H1 (cell line): ENCODE measurements around the gene GNG7. TPM values are rescaled to one million over a fixed set of nuclear protein-coding genes. Genes with fewer than 3 reads are reported as not detected.

Experiments
- polyA plus RNA-seq, 7 experiments: library from polyadenylated mRNA; depleted of rRNA in 3 of 7; stranded (reverse) in 5 of 7; unstranded in 2 of 7; fragments of >200 nt in 5 of 7; fragments of 200-250 nt in 2 of 7; gene quantifications; 1 replicate in 5 of 7; 2 replicates in 1 of 7; 4 replicates in 1 of 7; pipeline versions ENCODE4 v1.2.1 to v1.2.3, GENCODE V29; 2011 to 2013; ENCODE audit warnings: missing spikeins in 2 of 7, mixed read lengths in 2 of 7
- total RNA-seq: library from RNA; stranded (reverse); fragmentation: NEBNext Ultra II Directional; extraction: Animal tissue kit (Norgen Biotek cat#: 25700); gene quantifications from 2 replicates; pipeline ENCODE4 v1.2.1, GENCODE V29; 2021
- TF ChIP-seq, protein P1 (sequence below): fragments of 300-600 bp; sonication (generic); IDR thresholded peaks from 2 replicates; pipeline ENCODE4 v1.7.1; 2012; ENCODE audit warnings: low read length, moderate library complexity, mild to moderate bottlenecking, inconsistent platforms; ENCODE audit not compliant: insufficient replicate concordance

GNG7 gene
- total and polyA plus RNA-seq, 2 of the 8 experiments (the other 6 are each of a cell fraction or from before 2014, with no cell fraction given), result 2.8 to 7.8 TPM

DNA sequence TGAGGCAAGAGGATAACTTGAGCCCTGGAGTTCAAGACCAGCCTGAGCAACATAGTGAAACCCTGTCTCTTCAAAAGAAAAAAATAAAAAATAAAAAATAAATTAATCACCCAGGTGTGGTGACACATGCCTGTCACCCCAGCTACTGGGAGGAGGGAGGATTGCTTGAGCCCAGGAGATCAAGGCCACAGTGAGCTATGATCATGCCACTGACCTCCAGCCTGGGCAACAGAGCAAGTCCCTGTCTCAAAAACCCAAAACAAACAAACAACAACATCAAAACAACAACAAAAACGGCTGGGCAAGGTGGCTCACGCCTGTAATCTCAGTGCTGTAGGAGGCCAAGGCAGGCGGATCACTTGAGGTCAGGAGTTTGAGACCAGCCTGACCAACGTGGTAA lies 41.6 kb upstream of the GNG7 start (continued):
- TF ChIP-seq, protein P1, sequence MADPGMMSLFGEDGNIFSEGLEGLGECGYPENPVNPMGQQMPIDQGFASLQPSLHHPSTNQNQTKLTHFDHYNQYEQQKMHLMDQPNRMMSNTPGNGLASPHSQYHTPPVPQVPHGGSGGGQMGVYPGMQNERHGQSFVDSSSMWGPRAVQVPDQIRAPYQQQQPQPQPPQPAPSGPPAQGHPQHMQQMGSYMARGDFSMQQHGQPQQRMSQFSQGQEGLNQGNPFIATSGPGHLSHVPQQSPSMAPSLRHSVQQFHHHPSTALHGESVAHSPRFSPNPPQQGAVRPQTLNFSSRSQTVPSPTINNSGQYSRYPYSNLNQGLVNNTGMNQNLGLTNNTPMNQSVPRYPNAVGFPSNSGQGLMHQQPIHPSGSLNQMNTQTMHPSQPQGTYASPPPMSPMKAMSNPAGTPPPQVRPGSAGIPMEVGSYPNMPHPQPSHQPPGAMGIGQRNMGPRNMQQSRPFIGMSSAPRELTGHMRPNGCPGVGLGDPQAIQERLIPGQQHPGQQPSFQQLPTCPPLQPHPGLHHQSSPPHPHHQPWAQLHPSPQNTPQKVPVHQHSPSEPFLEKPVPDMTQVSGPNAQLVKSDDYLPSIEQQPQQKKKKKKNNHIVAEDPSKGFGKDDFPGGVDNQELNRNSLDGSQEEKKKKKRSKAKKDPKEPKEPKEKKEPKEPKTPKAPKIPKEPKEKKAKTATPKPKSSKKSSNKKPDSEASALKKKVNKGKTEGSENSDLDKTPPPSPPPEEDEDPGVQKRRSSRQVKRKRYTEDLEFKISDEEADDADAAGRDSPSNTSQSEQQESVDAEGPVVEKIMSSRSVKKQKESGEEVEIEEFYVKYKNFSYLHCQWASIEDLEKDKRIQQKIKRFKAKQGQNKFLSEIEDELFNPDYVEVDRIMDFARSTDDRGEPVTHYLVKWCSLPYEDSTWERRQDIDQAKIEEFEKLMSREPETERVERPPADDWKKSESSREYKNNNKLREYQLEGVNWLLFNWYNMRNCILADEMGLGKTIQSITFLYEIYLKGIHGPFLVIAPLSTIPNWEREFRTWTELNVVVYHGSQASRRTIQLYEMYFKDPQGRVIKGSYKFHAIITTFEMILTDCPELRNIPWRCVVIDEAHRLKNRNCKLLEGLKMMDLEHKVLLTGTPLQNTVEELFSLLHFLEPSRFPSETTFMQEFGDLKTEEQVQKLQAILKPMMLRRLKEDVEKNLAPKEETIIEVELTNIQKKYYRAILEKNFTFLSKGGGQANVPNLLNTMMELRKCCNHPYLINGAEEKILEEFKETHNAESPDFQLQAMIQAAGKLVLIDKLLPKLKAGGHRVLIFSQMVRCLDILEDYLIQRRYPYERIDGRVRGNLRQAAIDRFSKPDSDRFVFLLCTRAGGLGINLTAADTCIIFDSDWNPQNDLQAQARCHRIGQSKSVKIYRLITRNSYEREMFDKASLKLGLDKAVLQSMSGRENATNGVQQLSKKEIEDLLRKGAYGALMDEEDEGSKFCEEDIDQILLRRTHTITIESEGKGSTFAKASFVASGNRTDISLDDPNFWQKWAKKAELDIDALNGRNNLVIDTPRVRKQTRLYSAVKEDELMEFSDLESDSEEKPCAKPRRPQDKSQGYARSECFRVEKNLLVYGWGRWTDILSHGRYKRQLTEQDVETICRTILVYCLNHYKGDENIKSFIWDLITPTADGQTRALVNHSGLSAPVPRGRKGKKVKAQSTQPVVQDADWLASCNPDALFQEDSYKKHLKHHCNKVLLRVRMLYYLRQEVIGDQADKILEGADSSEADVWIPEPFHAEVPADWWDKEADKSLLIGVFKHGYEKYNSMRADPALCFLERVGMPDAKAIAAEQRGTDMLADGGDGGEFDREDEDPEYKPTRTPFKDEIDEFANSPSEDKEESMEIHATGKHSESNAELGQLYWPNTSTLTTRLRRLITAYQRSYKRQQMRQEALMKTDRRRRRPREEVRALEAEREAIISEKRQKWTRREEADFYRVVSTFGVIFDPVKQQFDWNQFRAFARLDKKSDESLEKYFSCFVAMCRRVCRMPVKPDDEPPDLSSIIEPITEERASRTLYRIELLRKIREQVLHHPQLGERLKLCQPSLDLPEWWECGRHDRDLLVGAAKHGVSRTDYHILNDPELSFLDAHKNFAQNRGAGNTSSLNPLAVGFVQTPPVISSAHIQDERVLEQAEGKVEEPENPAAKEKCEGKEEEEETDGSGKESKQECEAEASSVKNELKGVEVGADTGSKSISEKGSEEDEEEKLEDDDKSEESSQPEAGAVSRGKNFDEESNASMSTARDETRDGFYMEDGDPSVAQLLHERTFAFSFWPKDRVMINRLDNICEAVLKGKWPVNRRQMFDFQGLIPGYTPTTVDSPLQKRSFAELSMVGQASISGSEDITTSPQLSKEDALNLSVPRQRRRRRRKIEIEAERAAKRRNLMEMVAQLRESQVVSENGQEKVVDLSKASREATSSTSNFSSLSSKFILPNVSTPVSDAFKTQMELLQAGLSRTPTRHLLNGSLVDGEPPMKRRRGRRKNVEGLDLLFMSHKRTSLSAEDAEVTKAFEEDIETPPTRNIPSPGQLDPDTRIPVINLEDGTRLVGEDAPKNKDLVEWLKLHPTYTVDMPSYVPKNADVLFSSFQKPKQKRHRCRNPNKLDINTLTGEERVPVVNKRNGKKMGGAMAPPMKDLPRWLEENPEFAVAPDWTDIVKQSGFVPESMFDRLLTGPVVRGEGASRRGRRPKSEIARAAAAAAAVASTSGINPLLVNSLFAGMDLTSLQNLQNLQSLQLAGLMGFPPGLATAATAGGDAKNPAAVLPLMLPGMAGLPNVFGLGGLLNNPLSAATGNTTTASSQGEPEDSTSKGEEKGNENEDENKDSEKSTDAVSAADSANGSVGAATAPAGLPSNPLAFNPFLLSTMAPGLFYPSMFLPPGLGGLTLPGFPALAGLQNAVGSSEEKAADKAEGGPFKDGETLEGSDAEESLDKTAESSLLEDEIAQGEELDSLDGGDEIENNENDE, result no peak
